ENCODE results near the gene SLC6A6. TPM values are rescaled to one million over a fixed set of nuclear protein-coding genes. Genes with fewer than 3 reads are reported as not detected.

Gene SLC6A6
- total RNA-seq, 6 experiments from 2014 or later, result 1.5 to 8.2 (median 4.1) TPM

GRCh38 chr3:14462738-14463137 is 60.3 kb downstream of the SLC6A6 start:
- ATAC-seq (no peak), DNase-seq (no peak)
- Histone ChIP-seq H3K4me1 (peaks cover 0 to 2% (median 0%) of the 10 kb centered on the region in 4 donors), H3K27ac (no peak overlapping the region), H3K27me3 (no peaks in the 10 kb centered on the region), H3K36me3 (no peaks in the 10 kb centered on the region), H3K4me3 (no peak overlapping the region), H3K9me3 (no peaks in the 10 kb centered on the region)
- WGBS (ENCODE audit: insufficient coverage, low coverage, low lambda C conversion rate, missing lambda C conversion rate), result 68% methylated on average over 9 of the region's 9 CpGs
- intact Hi-C loops (cut with DNase I), result loop anchor here (5.0 to 10.0 kb wide), 3 partner anchors 200 to 568 kb away; no protein-coding TSS in a partner anchor
- no peak for TF ChIP-seq CTCF (IDR thresholded peaks at IDR 0.05)
- no peak for TF ChIP-seq POLR2A (IDR thresholded peaks at IDR 0.05)

- WGBS (ENCODE audit: insufficient coverage, low coverage, low lambda C conversion rate, missing lambda C conversion rate), result 73% methylated on average over 11 of the region's 26 CpGs
- Histone ChIP-seq H3K4me3 (no peak overlapping the region), H3K27me3 (no peaks in the 10 kb centered on the region), H3K27ac (no peak overlapping the region), H3K9me3 (no peaks in the 10 kb centered on the region), H3K4me1 (peaks cover 0 to 2% (median 0%) of the 10 kb centered on the region in 4 donors), H3K36me3 (no peaks in the 10 kb centered on the region)
- no peak for DNase-seq
- TF ChIP-seq CTCF (IDR thresholded peaks at IDR 0.05) (no peak), POLR2A (IDR thresholded peaks at IDR 0.05) (no peak)
- no peak for ATAC-seq
- intact Hi-C loops (cut with DNase I), result loop anchor here (5.0 to 10.0 kb wide), 3 partner anchors 201 to 569 kb away; no protein-coding TSS in a partner anchor
Measured at GRCh38 chr3:14463330-14464140, 61.1 kb downstream of the SLC6A6 start.

GRCh38 chr3:14464141-14464465 is 61.7 kb downstream of the SLC6A6 start:
- H3K36me3 ChIP-seq, result no peaks in the 10 kb centered on the region
- TF ChIP-seq POLR2A (IDR thresholded peaks at IDR 0.05), result no peak
- no peak for TF ChIP-seq CTCF (IDR thresholded peaks at IDR 0.05)
- DNase-seq, result no peak
- H3K9me3 ChIP-seq, result no peaks in the 10 kb centered on the region
- H3K4me3 ChIP-seq, result no peak overlapping the region
- intact Hi-C loops (cut with DNase I), result loop anchor here (5.0 to 10.0 kb wide), 3 partner anchors 202 to 569 kb away; no protein-coding TSS in a partner anchor
- peaks cover 0 to 2% (median 0%) of the 10 kb centered on the region in 4 donors for H3K4me1 ChIP-seq
- no peaks in the 10 kb centered on the region for H3K27me3 ChIP-seq
- no peak overlapping the region for H3K27ac ChIP-seq
- 71% methylated on average over 1 of the region's 5 CpGs for WGBS (ENCODE audit: insufficient coverage, low coverage, low lambda C conversion rate, missing lambda C conversion rate)
- no peak for ATAC-seq

GRCh38 chr3:14464521-14464920 is 62.1 kb downstream of the SLC6A6 start:
- Histone ChIP-seq H3K9me3 (no peaks in the 10 kb centered on the region), H3K4me1 (peaks cover 0 to 2% (median 0%) of the 10 kb centered on the region in 4 donors), H3K27me3 (no peaks in the 10 kb centered on the region), H3K36me3 (no peaks in the 10 kb centered on the region), H3K4me3 (no peak overlapping the region), H3K27ac (no peak overlapping the region)
- no CpG with 5 or more reads among the region's 4 CpGs for WGBS (ENCODE audit: insufficient coverage, low coverage, low lambda C conversion rate, missing lambda C conversion rate)
- no peak for TF ChIP-seq POLR2A (IDR thresholded peaks at IDR 0.05)
- no peak for TF ChIP-seq CTCF (IDR thresholded peaks at IDR 0.05)
- ATAC-seq (no peak), DNase-seq (no peak)
- intact Hi-C loops (cut with DNase I), result loop anchor here (5.0 to 10.0 kb wide), 3 partner anchors 202 to 570 kb away; no protein-coding TSS in a partner anchor
